B cell (primary cell): Measurements from ENCODE around the gene SLC12A6. TPM values are rescaled to one million over a fixed set of nuclear protein-coding genes. Genes with fewer than 3 reads are reported as not detected.
A peak's percentile ranks its signal among the peaks of the same experiment; 100 is the strongest.

ENCODE experiments used
- ATAC-seq: fragments of 200-7000 bp; cut with Tn5 transposase; one replicate; pipeline ENCODE4 v1.10.0; 2021; ENCODE audit warnings: low read depth, mild to moderate bottlenecking, moderate number of reproducible peaks, moderate library complexity
- CTCF ChIA-PET: fragments of 350-600 bp; sonication (Branson Sonifier 250); formaldehyde crosslinking; loops from one replicate; lab custom pipeline; 2021; ENCODE audit warnings: antibody characterized with exemption, inconsistent platforms; lab: Charles Lee
- POLR2A ChIA-PET: fragments of 350-600 bp; sonication (Branson Sonifier 250); formaldehyde crosslinking; loops from one replicate; lab custom pipeline; 2021; ENCODE audit warnings: antibody characterized with exemption; lab: Charles Lee
- DNase-seq: peaks from one replicate; pipeline ENCODE4 v3.0.0; 2013
- H2AFZ ChIP-seq: 2 replicates; pipeline ENCODE4 v1.6.1; 2012; ENCODE audit warnings: mild to moderate bottlenecking, low read depth, low read length; ENCODE audit not compliant: insufficient read depth, poor library complexity, severe bottlenecking
- H3K27ac ChIP-seq, 2 donors: 1 replicate in 1 of 2; 2 replicates in 1 of 2; pipeline ENCODE4 v1.5.1; 2012 to 2013; ENCODE audit warnings: low read length in 2 of 2, mild to moderate bottlenecking in 2 of 2, moderate library complexity in 1 of 2
- H3K27me3 ChIP-seq, 4 experiments: fragments of 200-600 bp in 1 of 4; sonication (generic) in 1 of 4; replicated peaks in 1 of 4; 1 replicate in 2 of 4; 2 replicates in 2 of 4; pipeline versions ENCODE4 v1.6.1 to v1.7.0; 2013 to 2016; ENCODE audit warnings: low read length in 3 of 4, mild to moderate bottlenecking in 2 of 4, mixed read lengths in 1 of 4, moderate library complexity in 1 of 4; ENCODE audit not compliant: insufficient read depth in 4 of 4, control insufficient read depth in 3 of 4; ENCODE audit errors: control extremely low read depth in 1 of 4
- H3K36me3 ChIP-seq, 2 experiments: replicated peaks in 1 of 2; 1 replicate in 1 of 2; 2 replicates in 1 of 2; pipeline versions ENCODE4 v1.6.1 to v1.7.1; 2013; ENCODE audit warnings: low read length in 1 of 2; ENCODE audit not compliant: insufficient read depth in 2 of 2, control insufficient read depth in 1 of 2; ENCODE audit errors: control extremely low read depth in 1 of 2, extremely low read depth in 1 of 2
- H3K4me1 ChIP-seq, 2 donors: fragments of 200-600 bp in 1 of 2; sonication (generic) in 1 of 2; 1 replicate in 1 of 2; 2 replicates in 1 of 2; pipeline versions ENCODE4 v1.5.1 to v1.6.1; 2013 to 2017; ENCODE audit warnings: low read length in 2 of 2; ENCODE audit not compliant: control insufficient read depth in 2 of 2, insufficient read depth in 2 of 2
- H3K4me2 ChIP-seq: replicated peaks from 2 replicates; pipeline ENCODE3; 2012; ENCODE audit warnings: mild to moderate bottlenecking, low read depth, low read length; ENCODE audit not compliant: poor library complexity, severe bottlenecking
- H3K4me3 ChIP-seq, 5 experiments: fragments of 200-600 bp in 1 of 5; sonication (generic) in 1 of 5; 1 replicate in 3 of 5; 2 replicates in 2 of 5; pipeline versions ENCODE4 v1.5.1 to v1.7.0; 2011 to 2016; ENCODE audit warnings: low read length in 4 of 5, mild to moderate bottlenecking in 4 of 5, low read depth in 2 of 5, control low read depth in 1 of 5, moderate library complexity in 1 of 5; ENCODE audit not compliant: insufficient read depth in 1 of 5; ENCODE audit errors: control extremely low read depth in 1 of 5, extremely low read depth in 1 of 5
- H3K79me2 ChIP-seq: fragments of 200-600 bp; sonication (generic); one replicate; pipeline ENCODE4 v1.6.0; 2016; ENCODE audit warnings: low read length; ENCODE audit not compliant: control insufficient read depth, insufficient read depth
- H3K9ac ChIP-seq: fragments of 200-600 bp; sonication (generic); 2 replicates; pipeline ENCODE4 v1.6.1; 2017; ENCODE audit warnings: mild to moderate bottlenecking, low read length, moderate library complexity
- H3K9me3 ChIP-seq, 3 donors: one replicate each; pipeline versions ENCODE4 v1.6.1 to v1.7.1; 2013; ENCODE audit warnings: low read length in 2 of 3; ENCODE audit not compliant: control insufficient read depth in 2 of 3, insufficient read depth in 1 of 3; ENCODE audit errors: control extremely low read depth in 1 of 3
- H4K20me1 ChIP-seq: 2 replicates; pipeline ENCODE4 v1.6.0; 2012; ENCODE audit warnings: mild to moderate bottlenecking, low read length; ENCODE audit not compliant: insufficient read depth, control insufficient read depth, poor library complexity, severe bottlenecking
- H3K27ac Mint-ChIP-seq: one replicate; pipeline ENCODE4 v1.8.0; 2021; ENCODE audit warnings: mixed read lengths
- H3K27me3 Mint-ChIP-seq: one replicate; pipeline ENCODE4 v1.8.0; 2021; ENCODE audit warnings: mixed read lengths
- H3K4me1 Mint-ChIP-seq: one replicate; pipeline ENCODE4 v1.8.0; 2021; ENCODE audit warnings: mixed read lengths
- H3K4me3 Mint-ChIP-seq: one replicate; pipeline ENCODE4 v1.8.0; 2021; ENCODE audit warnings: mixed read lengths
- H3K9me3 Mint-ChIP-seq: one replicate; pipeline ENCODE4 v1.8.0; 2022; ENCODE audit warnings: mixed read lengths; ENCODE audit not compliant: insufficient read depth
- CTCF ChIP-seq: fragments of 200-600 bp; IDR thresholded peaks from one replicate; pipeline ENCODE4 v1.8.0; 2022; ENCODE audit warnings: antibody characterized with exemption, mild to moderate bottlenecking
- EZH2 ChIP-seq: IDR thresholded peaks from 2 replicates; pipeline ENCODE4 v1.6.1; 2012; ENCODE audit warnings: borderline replicate concordance, low read depth, mild to moderate bottlenecking, moderate library complexity, low read length; ENCODE audit not compliant: insufficient read depth, poor library complexity, severe bottlenecking
- WGBS: methylation state at CpG from one replicate; pipeline ENCODE4 v1.1.5; 2013; ENCODE audit warnings: missing lambda C conversion rate; ENCODE audit not compliant: insufficient coverage; 5-methylcytosine and 5-hydroxymethylcytosine counted together
- intact Hi-C: fragments of 100-400 bp; cut with micrococcal nuclease; formaldehyde crosslinking; loops from one replicate; pipeline ENCODE4 v1.10.0; 2022
- polyA plus RNA-seq: library from polyadenylated mRNA; depleted of rRNA; stranded (reverse); fragments of >200 nt; gene quantifications from 2 replicates; pipeline ENCODE4 v1.2.3, GENCODE V29; 2012
- total RNA-seq, 2 donors: library from RNA; stranded (reverse); fragments of 120-200 nt in 1 of 2; gene quantifications; 1 replicate in 1 of 2; 2 replicates in 1 of 2; pipeline versions ENCODE4 v1.2.3 to v1.2.4, GENCODE V29; 2013 to 2022

Gene SLC12A6
- total and polyA plus RNA-seq, 2 donors (not counting 1 experiment from before 2014, with no cell fraction given): 75.8 to 141 TPM

GRCh38 chr15:34329006-34329405 is 8.6 kb downstream of the SLC12A6 start:
- Mint-ChIP-seq H3K27me3 (no peaks in the 10 kb centered on the region), H3K4me3 (peak overlapping the region; percentile 65), H3K9me3 (no peaks in the 10 kb centered on the region), H3K4me1 (peaks cover 76% of the 10 kb centered on the region), H3K27ac (peak overlapping the region; percentile 67)
- no peaks in the 10 kb centered on the region for H4K20me1 ChIP-seq
- 38% methylated on average over 1 of the region's 2 CpGs for WGBS
- ATAC-seq (no peak), DNase-seq (no peak)
- CTCF ChIA-PET: interaction anchor here (0.9 to 2.8 kb wide), 11 partner anchors 9 to 259 kb away, joined by 3 to 9 read pairs (median 4); partner anchors contain the start of genes LPCAT4, NOP10 and NUTM1
- H2AFZ ChIP-seq: peak overlapping the region; percentile 26
- H3K4me3 ChIP-seq: peak overlapping the region in 2 of 5 experiments; percentile 8 to 23
- peak overlapping the region; percentile 36 for H3K9ac ChIP-seq
- no peaks in the 10 kb centered on the region for H3K9me3 ChIP-seq
- H3K27me3 ChIP-seq: no peaks in the 10 kb centered on the region
- H3K27ac ChIP-seq: peak overlapping the region; percentile 63 to 87
- peak overlapping the region; percentile 70 for H3K4me2 ChIP-seq
- no peak for TF ChIP-seq CTCF
- POLR2A ChIA-PET: interaction anchor here (1.2 to 2.7 kb wide), 2 partner anchors 9 to 11 kb away, joined by 5 to 11 read pairs; partner anchors contain the start of gene SLC12A6
- peaks cover 91% of the 10 kb centered on the region for H3K79me2 ChIP-seq
- intact Hi-C loops: loop anchor here (1.0 kb wide), 1 partner anchor 11 kb away; no protein-coding TSS in a partner anchor
- H3K4me1 ChIP-seq: peaks cover 65 to 81% of the 10 kb centered on the region in 2 donors
- H3K36me3 ChIP-seq: no peaks in the 10 kb centered on the region

GRCh38 chr15:34327906-34328305 is 9.7 kb downstream of the SLC12A6 start:
- Histone ChIP-seq H2AFZ (peak overlapping the region; percentile 16), H3K4me3 (peak overlapping the region in 4 of 5 experiments; percentile 10 to 53 (median 21)), H3K4me2 (peak overlapping the region; percentile 70), H3K79me2 (peaks cover 90% of the 10 kb centered on the region), H3K27me3 (no peaks in the 10 kb centered on the region), H3K4me1 (peaks cover 56 to 77% of the 10 kb centered on the region in 2 donors), H3K9ac (peak overlapping the region; percentile 59), H3K36me3 (no peaks in the 10 kb centered on the region), H3K27ac (peak overlapping the region; percentile 63 to 87), H4K20me1 (no peaks in the 10 kb centered on the region), H3K9me3 (peaks cover 0 to 6% (median 0%) of the 10 kb centered on the region in 3 donors)
- Mint-ChIP-seq H3K27ac (peak overlapping the region; percentile 87), H3K4me3 (peak overlapping the region; percentile 63), H3K9me3 (no peaks in the 10 kb centered on the region), H3K4me1 (peaks cover 78% of the 10 kb centered on the region), H3K27me3 (no peaks in the 10 kb centered on the region)
- DNase-seq: no peak
- POLR2A ChIA-PET: interaction anchor here (0.7 to 2.7 kb wide), 3 partner anchors 7 to 10 kb away, joined by 4 to 11 read pairs (median 5); partner anchors contain the start of gene SLC12A6
- CTCF ChIA-PET: interaction anchor here (0.6 to 2.8 kb wide), 11 partner anchors 8 to 104 kb away, joined by 3 to 9 read pairs (median 6); partner anchors contain the start of genes LPCAT4, NOP10 and NUTM1
- TF ChIP-seq CTCF (no peak), EZH2 (no peak)
- WGBS: no CpG with 5 or more reads among the region's 4 CpGs
- intact Hi-C loops: no loop called here
- no peak for ATAC-seq
